Fibroblast of mammary gland (primary cell): ENCODE data around the gene PLXND1.
A peak's percentile ranks its signal among the peaks of the same experiment; 100 is the strongest.

Source experiments
- DNase-seq: peaks from one replicate; pipeline ENCODE4 v3.0.0-alpha.2; 2010; ENCODE audit warnings: low read depth
- H3K4me3 ChIP-seq: 2 replicates; pipeline ENCODE4 v1.5.1; 2011; ENCODE audit warnings: low read depth, mild to moderate bottlenecking, low read length, moderate library complexity; ENCODE audit not compliant: control insufficient read depth
- TF ChIP-seq, protein P1 (sequence below): conservative IDR thresholded peaks from 2 replicates; pipeline ENCODE4 v1.5.1; 2011; ENCODE audit warnings: low read depth, low read length, inconsistent platforms; ENCODE audit not compliant: control insufficient read depth, insufficient read depth

PLXND1 gene

DNA sequence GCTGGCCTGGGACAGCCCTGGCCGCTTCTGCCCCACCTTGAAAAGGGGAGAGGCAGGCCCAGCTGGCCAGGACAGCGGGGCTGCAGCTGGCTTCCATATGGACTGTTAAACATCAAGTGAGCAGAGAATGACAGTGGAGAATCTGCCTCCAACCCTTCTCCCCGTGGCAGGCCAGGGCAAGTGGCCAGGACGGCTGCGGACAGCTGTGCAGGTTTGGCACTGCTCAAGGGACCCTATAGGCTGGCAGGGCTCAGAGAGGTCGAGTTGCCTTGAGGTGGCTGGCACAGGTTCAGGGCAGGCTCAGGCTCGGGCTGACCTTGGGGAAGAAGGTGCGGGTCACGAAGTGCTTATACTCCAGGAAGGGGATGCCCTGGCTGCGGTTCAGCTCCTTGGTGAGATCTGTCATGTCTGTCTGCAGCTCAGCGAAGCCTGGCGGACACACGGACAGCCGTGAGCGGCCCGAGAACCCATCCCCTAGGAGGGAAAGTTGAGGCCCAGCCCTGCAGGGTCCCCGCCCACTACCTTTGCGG is 39.2 kb downstream of the PLXND1 start:
- TF ChIP-seq, protein P1, sequence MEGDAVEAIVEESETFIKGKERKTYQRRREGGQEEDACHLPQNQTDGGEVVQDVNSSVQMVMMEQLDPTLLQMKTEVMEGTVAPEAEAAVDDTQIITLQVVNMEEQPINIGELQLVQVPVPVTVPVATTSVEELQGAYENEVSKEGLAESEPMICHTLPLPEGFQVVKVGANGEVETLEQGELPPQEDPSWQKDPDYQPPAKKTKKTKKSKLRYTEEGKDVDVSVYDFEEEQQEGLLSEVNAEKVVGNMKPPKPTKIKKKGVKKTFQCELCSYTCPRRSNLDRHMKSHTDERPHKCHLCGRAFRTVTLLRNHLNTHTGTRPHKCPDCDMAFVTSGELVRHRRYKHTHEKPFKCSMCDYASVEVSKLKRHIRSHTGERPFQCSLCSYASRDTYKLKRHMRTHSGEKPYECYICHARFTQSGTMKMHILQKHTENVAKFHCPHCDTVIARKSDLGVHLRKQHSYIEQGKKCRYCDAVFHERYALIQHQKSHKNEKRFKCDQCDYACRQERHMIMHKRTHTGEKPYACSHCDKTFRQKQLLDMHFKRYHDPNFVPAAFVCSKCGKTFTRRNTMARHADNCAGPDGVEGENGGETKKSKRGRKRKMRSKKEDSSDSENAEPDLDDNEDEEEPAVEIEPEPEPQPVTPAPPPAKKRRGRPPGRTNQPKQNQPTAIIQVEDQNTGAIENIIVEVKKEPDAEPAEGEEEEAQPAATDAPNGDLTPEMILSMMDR = no peak
- H3K4me3 ChIP-seq = no peak overlapping the region
- DNase-seq = peak; percentile 37

GRCh38 chr3:129565902-129566301 is 40.6 kb downstream of the PLXND1 start:
- H3K4me3 ChIP-seq = no peak overlapping the region
- no peak for DNase-seq
- TF ChIP-seq, protein P1 = no peak

- H3K4me3 ChIP-seq = no peak overlapping the region
- no peak for DNase-seq
- TF ChIP-seq, protein P1 = no peak
Observed at GRCh38 chr3:129564981-129565644, 41.4 kb downstream of the PLXND1 start.

GRCh38 chr3:129563850-129564535 is 42.5 kb downstream of the PLXND1 start:
- no peak overlapping the region for H3K4me3 ChIP-seq
- TF ChIP-seq, protein P1 = no peak
- DNase-seq = peak; percentile 38

GRCh38 chr3:129563332-129563731 is 43.1 kb downstream of the PLXND1 start:
- no peak overlapping the region for H3K4me3 ChIP-seq
- TF ChIP-seq, protein P1 = no peak
- DNase-seq = no peak

GRCh38 chr3:129562803-129563202 is 43.7 kb downstream of the PLXND1 start:
- no peak for DNase-seq
- TF ChIP-seq, protein P1 = no peak
- H3K4me3 ChIP-seq = no peak overlapping the region
